Heart right ventricle (tissue), 16 donors: ENCODE data around the gene AZU1. TPM values are rescaled to one million over a fixed set of nuclear protein-coding genes. Genes with fewer than 3 reads are reported as not detected.

Source experiments
- ATAC-seq, 8 donors: fragments of 200-7000 bp; cut with Tn5 transposase; one replicate each; pipeline ENCODE4 v1.9.1; 2020; ENCODE audit warnings: mild to moderate bottlenecking in 8 of 8, moderate library complexity in 8 of 8, moderate number of reproducible peaks in 1 of 8
- DNase-seq, 2 donors: peaks; one replicate each; pipeline ENCODE4 v3.0.0-alpha.2; 2020
- H3K27ac ChIP-seq, 10 donors: fragments of 200-600 bp; sonication (generic) in 2 of 10; one replicate each; pipeline versions ENCODE4 v1.5.0 to v1.8.0; 2020 to 2022; ENCODE audit warnings: mild to moderate bottlenecking in 3 of 10
- H3K27me3 ChIP-seq, 7 donors: fragments of 200-600 bp; one replicate each; pipeline ENCODE4 v1.8.0; 2021 to 2022; ENCODE audit warnings: mild to moderate bottlenecking in 2 of 7
- H3K36me3 ChIP-seq, 9 donors: fragments of 200-600 bp; sonication (generic) in 1 of 9; one replicate each; pipeline versions ENCODE4 v1.5.0 to v1.8.0; 2020 to 2022; ENCODE audit warnings: mild to moderate bottlenecking in 2 of 9
- H3K4me1 ChIP-seq, 9 donors: fragments of 200-600 bp; sonication (generic) in 1 of 9; one replicate each; pipeline versions ENCODE4 v1.5.0 to v1.8.0; 2020 to 2022; ENCODE audit warnings: mild to moderate bottlenecking in 4 of 9
- H3K4me3 ChIP-seq, 10 donors: fragments of 200-600 bp; sonication (generic) in 2 of 10; one replicate each; pipeline versions ENCODE4 v1.5.0 to v1.8.0; 2020 to 2022; ENCODE audit warnings: mild to moderate bottlenecking in 7 of 10, moderate library complexity in 2 of 10
- H3K9me3 ChIP-seq, 11 donors: fragments of 200-600 bp in 10 of 11; sonication (generic) in 2 of 11; one replicate each; pipeline versions ENCODE4 v1.5.0 to v1.8.0; 2013 to 2022; ENCODE audit warnings: mild to moderate bottlenecking in 2 of 11, control low read depth in 1 of 11, moderate library complexity in 1 of 11
- WGBS, 2 donors: extraction: QIAGEN DNeasy Blood & Tissue Kit; methylation state at CpG; one replicate each; pipeline ENCODE4 v1.1.7; 2013; ENCODE audit warnings: inconsistent platforms in 1 of 2; 5-methylcytosine and 5-hydroxymethylcytosine counted together
- intact Hi-C, 10 donors: fragments of 100-400 bp; cut with DNase I; formaldehyde crosslinking; loops; one replicate each; pipeline versions ENCODE4 v1.11.1 to v1.14.2; 2022
- polyA plus RNA-seq, 2 donors: library from polyadenylated mRNA; stranded (reverse); fragments of 200-250 nt; gene quantifications; one replicate each; pipeline ENCODE4 v1.2.3, GENCODE V29; 2013
- total RNA-seq, 10 donors: library from RNA; stranded (reverse); fragmentation: NEBNext Ultra II Directional in 3 of 10; extraction: Animal tissue kit (Norgen Biotek cat#: 25700) in 3 of 10; gene quantifications; one replicate each; pipeline versions ENCODE4 v1.2.1 to v1.2.4, GENCODE V29; 2021 to 2023
- TF ChIP-seq, protein P1 (sequence below), 9 donors: fragments of 200-600 bp; sonication (generic) in 2 of 9; IDR thresholded peaks; one replicate each; pipeline versions ENCODE4 v1.5.0 to v1.8.0; 2021 to 2022; ENCODE audit warnings: antibody characterized with exemption in 9 of 9, mild to moderate bottlenecking in 5 of 9, moderate library complexity in 1 of 9
- donor health status: Arrhythmogenic right ventricular cardiomyopathy.
- donor health status: ischemic (EF 13 %, LVEDD 7.1; RV severe dilation, severe dysfunction).
- donor health status: healthy with polysubstance abuse.
- donor health status: DM: no; HTN: yes; CAD: no.
- donor health status: DM: no; HTN: no; CAD: no.
- donor health status: ischemic (EF 25% LVEDD 6.9; RV normal size, moderate dysfunction).
- donor health status: ischemic (EF 25% LVEDD 5.7; RV mildly dilated, moderate dysfunction).
- donor health status: healthy.
- donor health status: DM: yes; HTN: yes; CAD: no.
- donor health status: Ischemic cardiomyopathy.
- donor health status: ischemic (EF 35%, LVEDD 5.7; RV mildly dilated, moderate dysfunction).
- donor health status: nonischemic (EF 11% LVEDD 7.7; RV severe dilation, severe dysfunction).
- donor health status: DM: yes; HTN: yes; CAD: no.
- donor health status: PGD.
- donor health status: ischemic (EF 29% LVEDD 5.4; RV normal size, mild dysfunction).
- donor health status: nonischemic (EF 23%, LVEDD 6.1; RV moderate dilation, normal function).

AZU1 gene
- total and polyA plus RNA-seq, 12 donors: 0.06 to 1.7 TPM; not detected in 10

GRCh38 chr19:808423-808775 is 19.2 kb upstream of the AZU1 start:
- intact Hi-C loops: no loop called here
- H3K4me3 ChIP-seq: no peak overlapping the region
- TF ChIP-seq, protein P1, sequence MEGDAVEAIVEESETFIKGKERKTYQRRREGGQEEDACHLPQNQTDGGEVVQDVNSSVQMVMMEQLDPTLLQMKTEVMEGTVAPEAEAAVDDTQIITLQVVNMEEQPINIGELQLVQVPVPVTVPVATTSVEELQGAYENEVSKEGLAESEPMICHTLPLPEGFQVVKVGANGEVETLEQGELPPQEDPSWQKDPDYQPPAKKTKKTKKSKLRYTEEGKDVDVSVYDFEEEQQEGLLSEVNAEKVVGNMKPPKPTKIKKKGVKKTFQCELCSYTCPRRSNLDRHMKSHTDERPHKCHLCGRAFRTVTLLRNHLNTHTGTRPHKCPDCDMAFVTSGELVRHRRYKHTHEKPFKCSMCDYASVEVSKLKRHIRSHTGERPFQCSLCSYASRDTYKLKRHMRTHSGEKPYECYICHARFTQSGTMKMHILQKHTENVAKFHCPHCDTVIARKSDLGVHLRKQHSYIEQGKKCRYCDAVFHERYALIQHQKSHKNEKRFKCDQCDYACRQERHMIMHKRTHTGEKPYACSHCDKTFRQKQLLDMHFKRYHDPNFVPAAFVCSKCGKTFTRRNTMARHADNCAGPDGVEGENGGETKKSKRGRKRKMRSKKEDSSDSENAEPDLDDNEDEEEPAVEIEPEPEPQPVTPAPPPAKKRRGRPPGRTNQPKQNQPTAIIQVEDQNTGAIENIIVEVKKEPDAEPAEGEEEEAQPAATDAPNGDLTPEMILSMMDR (IDR thresholded peaks at IDR 0.05): no peak
- no peaks in the 10 kb centered on the region for H3K9me3 ChIP-seq
- H3K36me3 ChIP-seq: peaks cover 17 to 96% (median 80%) of the 10 kb centered on the region in 9 donors
- no peak for ATAC-seq
- WGBS, 2 donors: 92 to 94% methylated on average over 26 of the region's 26 CpGs
- peaks cover 3 to 28% (median 9%) of the 10 kb centered on the region in 9 donors for H3K4me1 ChIP-seq
- no peak for DNase-seq
- no peaks in the 10 kb centered on the region for H3K27me3 ChIP-seq
- H3K27ac ChIP-seq: no peak overlapping the region

- peak in 1 of 2 donors; percentile 11 for DNase-seq
- 83 to 84% methylated on average over 30 of the region's 30 CpGs for WGBS, 2 donors
Observed at GRCh38 chr19:810077-810855, 17.4 kb upstream of the AZU1 start.

DNA sequence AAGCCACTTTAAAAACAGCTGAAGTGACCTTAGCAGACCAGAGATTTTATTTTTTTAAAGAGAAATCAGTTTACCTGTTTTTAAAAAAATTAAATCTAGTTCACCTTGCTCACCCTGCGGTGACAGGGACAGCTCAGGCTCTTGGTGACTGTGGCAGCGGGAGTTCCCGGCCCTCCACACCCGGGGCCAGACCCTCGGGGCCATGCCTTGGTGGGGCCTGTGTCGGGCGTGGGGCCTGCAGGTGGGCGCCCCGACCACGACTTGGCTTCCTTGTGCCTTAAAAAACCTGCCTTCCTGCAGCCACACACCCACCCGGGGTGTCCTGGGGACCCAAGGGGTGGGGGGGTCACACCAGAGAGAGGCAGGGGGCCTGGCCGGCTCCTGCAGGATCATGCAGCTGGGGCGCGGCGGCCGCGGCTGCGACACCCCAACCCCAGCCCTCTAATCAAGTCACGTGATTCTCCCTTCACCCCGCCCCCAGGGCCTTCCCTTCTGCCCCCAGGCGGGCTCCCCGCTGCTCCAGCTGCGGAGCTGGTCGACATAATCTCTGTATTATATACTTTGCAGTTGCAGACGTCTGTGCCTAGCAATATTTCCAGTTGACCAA is 16.7 kb upstream of the AZU1 start:
- no peak for DNase-seq

More at GRCh38 chr19:810077-810855, 17.4 kb upstream of the AZU1 start:
- no peak for ATAC-seq
- no peaks in the 10 kb centered on the region for H3K27me3 ChIP-seq
- TF ChIP-seq, protein P1 (IDR thresholded peaks at IDR 0.05): no peak
- no peaks in the 10 kb centered on the region for H3K9me3 ChIP-seq
- no peak overlapping the region for H3K4me3 ChIP-seq
- no peak overlapping the region for H3K27ac ChIP-seq
- intact Hi-C loops: no loop called here
- peaks cover 13 to 80% (median 69%) of the 10 kb centered on the region in 9 donors for H3K36me3 ChIP-seq
- H3K4me1 ChIP-seq: peaks cover 0 to 11% (median 0%) of the 10 kb centered on the region in 9 donors

GRCh38 chr19:811506-812048 is 16.1 kb upstream of the AZU1 start:
- Histone ChIP-seq H3K27me3 (no peaks in the 10 kb centered on the region), H3K4me3 (no peak overlapping the region), H3K27ac (no peak overlapping the region), H3K9me3 (no peaks in the 10 kb centered on the region), H3K4me1 (peaks cover 0 to 7% (median 0%) of the 10 kb centered on the region in 9 donors), H3K36me3 (peaks cover 13 to 67% (median 56%) of the 10 kb centered on the region in 9 donors)
- TF ChIP-seq, protein P1 (IDR thresholded peaks at IDR 0.05): no peak
- WGBS, 2 donors: 95 to 97% methylated on average over 20 of the region's 20 CpGs
- ATAC-seq: no peak
- intact Hi-C loops: no loop called here
- no peak for DNase-seq

More for the DNA sequence above, 16.7 kb upstream of the AZU1 start:
- Histone ChIP-seq H3K27ac (no peak overlapping the region), H3K9me3 (no peaks in the 10 kb centered on the region), H3K4me3 (no peak overlapping the region), H3K36me3 (peaks cover 13 to 73% (median 62%) of the 10 kb centered on the region in 9 donors), H3K27me3 (no peaks in the 10 kb centered on the region), H3K4me1 (peaks cover 0 to 11% (median 0%) of the 10 kb centered on the region in 9 donors)
- peak in 1 of 8 donors; percentile 5 for ATAC-seq
- TF ChIP-seq, protein P1 (IDR thresholded peaks at IDR 0.05): no peak
- intact Hi-C loops: no loop called here
- 88 to 89% methylated on average over 25 of the region's 25 CpGs for WGBS, 2 donors
